Endothelial cell of umbilical vein (primary cell): Measurements from ENCODE around the gene COL13A1. TPM values are rescaled to one million over a fixed set of nuclear protein-coding genes. Genes with fewer than 3 reads are reported as not detected.

Experiments used
- BruUV-seq: library from RNA; stranded (reverse); fragments of 400-500 nt; replicated peaks from 2 replicates; lab custom pipeline; 2021; lab: Mats Ljungman, UMichigan
- CTCF ChIA-PET: fragments of 300-600, 350-600 bp; sonication (Branson Sonifier 250); formaldehyde crosslinking; loops from one replicate; lab custom pipeline; 2021; ENCODE audit warnings: antibody characterized with exemption, inconsistent platforms; lab: Charles Lee
- POLR2A ChIA-PET: fragments of 300-600, 350-600 bp; sonication (Branson Sonifier 250); formaldehyde crosslinking; loops from one replicate; lab custom pipeline; 2021; ENCODE audit warnings: antibody characterized with exemption, inconsistent platforms; lab: Charles Lee
- DNase-seq: peaks from one replicate; pipeline ENCODE4 v3.0.0-alpha.2; 2011; ENCODE audit warnings: low read depth, low spot score
- FAIRE-seq: peaks from 2 replicates; lab custom pipeline; 2011; peaks lifted over from hg19 to GRCh38; lab: Jason Lieb, UNC
- H2AFZ ChIP-seq: 2 replicates; pipeline ENCODE4 v1.6.0; 2012; ENCODE audit warnings: low read depth, low read length, control low read depth, inconsistent platforms
- H3K27ac ChIP-seq: 2 replicates; pipeline ENCODE4 v1.5.1; 2011; ENCODE audit warnings: low read depth, mild to moderate bottlenecking, control low read depth, low read length, moderate library complexity; ENCODE audit not compliant: insufficient read depth
- H3K27me3 ChIP-seq, 2 experiments: 2 replicates each; pipeline versions ENCODE4 v1.6.0 to v1.6.1; 2011; ENCODE audit warnings: low read length in 2 of 2, mixed read lengths in 1 of 2; ENCODE audit not compliant: control insufficient read depth in 2 of 2, insufficient read depth in 2 of 2
- H3K36me3 ChIP-seq, 2 experiments: 2 replicates in 1 of 2; 3 replicates in 1 of 2; pipeline ENCODE4 v1.5.1; 2011; ENCODE audit warnings: low read length in 2 of 2, mild to moderate bottlenecking in 1 of 2, moderate library complexity in 1 of 2; ENCODE audit not compliant: control insufficient read depth in 2 of 2, insufficient read depth in 2 of 2; ENCODE audit errors: extremely low read depth in 1 of 2
- H3K4me1 ChIP-seq: 3 replicates; pipeline ENCODE4 v1.5.1; 2011; ENCODE audit warnings: mild to moderate bottlenecking, low read length; ENCODE audit not compliant: control insufficient read depth, insufficient read depth; ENCODE audit errors: extremely low read depth
- H3K4me2 ChIP-seq: 2 replicates; pipeline ENCODE4 v1.6.1; 2011; ENCODE audit warnings: low read length, control low read depth, mixed read lengths; ENCODE audit not compliant: insufficient read depth
- H3K4me3 ChIP-seq, 3 experiments: fragments of 200-600 bp in 1 of 3; sonication (generic), shearing (Covaris generic) in 1 of 3; replicated peaks in 1 of 3; 2 replicates each; pipeline ENCODE4 v1.5.1; 2011 to 2016; ENCODE audit warnings: control low read depth in 3 of 3, low read length in 3 of 3, mild to moderate bottlenecking in 2 of 3, inconsistent platforms in 1 of 3, low read depth in 1 of 3, moderate library complexity in 1 of 3; ENCODE audit not compliant: insufficient read depth in 1 of 3
- H3K79me2 ChIP-seq: 2 replicates; pipeline ENCODE4 v1.6.0; 2012; ENCODE audit warnings: low read length, inconsistent platforms; ENCODE audit not compliant: control insufficient read depth, insufficient read depth
- H3K9ac ChIP-seq: replicated peaks from 2 replicates; pipeline ENCODE3; 2011; ENCODE audit warnings: low read length, control low read depth; ENCODE audit not compliant: insufficient read depth; ENCODE audit errors: extremely low read depth
- H3K9me1 ChIP-seq: replicated peaks from 3 replicates; pipeline ENCODE4 v1.6.0; 2011; ENCODE audit warnings: mild to moderate bottlenecking, low read length; ENCODE audit not compliant: control insufficient read depth, insufficient read depth; ENCODE audit errors: extremely low read depth
- H3K9me3 ChIP-seq: replicated peaks from 2 replicates; pipeline ENCODE4 v1.5.1; 2012; ENCODE audit warnings: low read length, inconsistent platforms; ENCODE audit not compliant: control insufficient read depth, insufficient read depth
- H4K20me1 ChIP-seq: replicated peaks from 2 replicates; pipeline ENCODE3; 2011; ENCODE audit warnings: mild to moderate bottlenecking, low read length; ENCODE audit not compliant: control insufficient read depth, insufficient read depth; ENCODE audit errors: extremely low read depth
- CTCF ChIP-seq, 2 donors: IDR thresholded peaks; 1 replicate in 1 of 2; 2 replicates in 1 of 2; pipeline ENCODE4 v1.5.1; 2011; ENCODE audit warnings: low read length in 2 of 2, mild to moderate bottlenecking in 2 of 2, moderate library complexity in 2 of 2, control low read depth in 1 of 2, inconsistent platforms in 1 of 2, low read depth in 1 of 2; ENCODE audit not compliant: insufficient read depth in 1 of 2; ENCODE audit errors: extremely low read depth in 1 of 2
- EZH2 ChIP-seq: IDR thresholded peaks from 2 replicates; pipeline ENCODE4 v1.6.1; 2012; ENCODE audit warnings: borderline replicate concordance, low read depth, mild to moderate bottlenecking, moderate library complexity, low read length, inconsistent platforms; ENCODE audit not compliant: severe bottlenecking
- FOS ChIP-seq: IDR thresholded peaks from 2 replicates; pipeline ENCODE4 v1.6.1; 2011; ENCODE audit warnings: mild to moderate bottlenecking, low read length, moderate library complexity, borderline replicate concordance; ENCODE audit not compliant: insufficient read depth
- GATA2 ChIP-seq: IDR thresholded peaks from 2 replicates; pipeline ENCODE4 v1.7.0; 2011; ENCODE audit warnings: low read depth, mild to moderate bottlenecking, moderate library complexity, mixed read lengths, low read length; ENCODE audit not compliant: insufficient read length, insufficient read depth
- JUN ChIP-seq: IDR thresholded peaks from 2 replicates; pipeline ENCODE4 v1.6.1; 2011; ENCODE audit warnings: borderline replicate concordance, low read depth; ENCODE audit not compliant: insufficient read length, insufficient read depth
- MAX ChIP-seq: IDR thresholded peaks from 2 replicates; pipeline ENCODE4 v1.6.1; 2011; ENCODE audit not compliant: insufficient read depth, insufficient read length
- MYC ChIP-seq: IDR thresholded peaks from one replicate; pipeline ENCODE4 v1.6.1; 2011; ENCODE audit warnings: mild to moderate bottlenecking, low read depth, low read length
- POLR2A ChIP-seq: IDR thresholded peaks from 2 replicates; pipeline ENCODE4 v1.6.1; 2012; ENCODE audit warnings: low read depth, mild to moderate bottlenecking, control low read depth, low read length
- POLR2AphosphoS5 ChIP-seq: IDR thresholded peaks from 2 replicates; pipeline ENCODE4 v1.6.1; 2012; ENCODE audit warnings: low read depth, mild to moderate bottlenecking, control low read depth, low read length, moderate library complexity; ENCODE audit not compliant: insufficient read depth
- dilution Hi-C: fragments of 300-500 bp; cut with MboI; formaldehyde crosslinking; loops from one replicate; pipeline ENCODE4 v1.15.0; 2019; ENCODE audit warnings: low sequenced_read_pairs; ENCODE audit not compliant: extremely low pct_ligation_motif_present
- intact Hi-C: fragments of 100-400 bp; cut with micrococcal nuclease; formaldehyde crosslinking; loops from one replicate; pipeline ENCODE4 v1.10.0; 2022
- polyA plus RNA-seq, 4 experiments: library from polyadenylated mRNA; depleted of rRNA in 3 of 4; stranded (reverse) in 3 of 4; unstranded in 1 of 4; fragments of >200 nt; gene quantifications; 2 replicates each; pipeline versions ENCODE4 v1.2.1 to v1.2.3, GENCODE V29; 2011 to 2012; ENCODE audit warnings: missing spikeins in 1 of 4
- total RNA-seq: library from RNA; stranded (reverse); gene quantifications from 2 replicates; pipeline ENCODE4 v1.2.3, GENCODE V29; 2021

The COL13A1 gene
- total and polyA plus RNA-seq, 2 donors (not counting 3 experiments of a cell fraction or from before 2014, with no cell fraction given), result 21.4 to 47.5 TPM

- Histone ChIP-seq H3K79me2 (no peaks in the 10 kb centered on the region), H3K27ac (no peak overlapping the region), H3K4me3 (no peak overlapping the region), H3K9me3 (no peaks in the 10 kb centered on the region), H3K9ac (no peak overlapping the region), H2AFZ (no peak overlapping the region), H3K4me1 (no peaks in the 10 kb centered on the region), H3K27me3 (no peaks in the 10 kb centered on the region), H4K20me1 (no peaks in the 10 kb centered on the region), H3K36me3 (peaks cover 0 to 3% of the 10 kb centered on the region in 2 experiments), H3K9me1 (no peaks in the 10 kb centered on the region), H3K4me2 (no peak overlapping the region)
- FAIRE-seq (no peak), DNase-seq (no peak)
- BruUV-seq, result no TSS peak
- intact Hi-C loops (loop anchor here (10.0 kb wide), 1 partner anchor 411 kb away; no protein-coding TSS in a partner anchor), dilution Hi-C loops (no loop called here)
- ChIA-PET CTCF (interaction anchor here (1.2 to 3.5 kb wide), 2 partner anchors 164 to 167 kb away, joined by 3 to 13 read pairs; no protein-coding TSS in a partner anchor), POLR2A (no interaction called here)
- no peak for TF ChIP-seq JUN
- TF ChIP-seq FOS, result no peak
- no peak for TF ChIP-seq MAX
- TF ChIP-seq CTCF (IDR thresholded peaks at IDR 0.05; ENCODE audit: extremely low read depth in 1 of 2, insufficient read depth in 1 of 2, low read depth in 1 of 2, low read length in 2 of 2), result no peak
- no peak for TF ChIP-seq POLR2AphosphoS5
- TF ChIP-seq GATA2, result no peak
- no peak for TF ChIP-seq MYC
- TF ChIP-seq EZH2, result no peak
- TF ChIP-seq POLR2A, result no peak
Observed at GRCh38 chr10:69953851-69954250, 152.1 kb downstream of the COL13A1 start.
